Fibroblast of villous mesenchyme (primary cell): ENCODE results near the gene INHBC. TPM values are rescaled to one million over a fixed set of nuclear protein-coding genes. Genes with fewer than 3 reads are reported as not detected.

ENCODE experiments used
- DNase-seq: peaks from one replicate; pipeline ENCODE4 v3.0.0-alpha.2; 2010; ENCODE audit warnings: low read depth
- H3K4me3 ChIP-seq: 2 replicates; pipeline ENCODE4 v1.5.1; 2011; ENCODE audit warnings: low read depth, mild to moderate bottlenecking, low read length
- total RNA-seq: library from RNA; depleted of rRNA; stranded (reverse); fragments of >200 nt; gene quantifications from 2 replicates; pipeline ENCODE4 v1.2.3, GENCODE V29; 2012
- TF ChIP-seq, protein P1 (sequence below): IDR thresholded peaks from 2 replicates; pipeline ENCODE4 v1.5.1; 2012; ENCODE audit warnings: low read depth, mild to moderate bottlenecking, low read length; ENCODE audit not compliant: insufficient read depth

INHBC gene
- total RNA-seq, 1 donor: not detected

DNA sequence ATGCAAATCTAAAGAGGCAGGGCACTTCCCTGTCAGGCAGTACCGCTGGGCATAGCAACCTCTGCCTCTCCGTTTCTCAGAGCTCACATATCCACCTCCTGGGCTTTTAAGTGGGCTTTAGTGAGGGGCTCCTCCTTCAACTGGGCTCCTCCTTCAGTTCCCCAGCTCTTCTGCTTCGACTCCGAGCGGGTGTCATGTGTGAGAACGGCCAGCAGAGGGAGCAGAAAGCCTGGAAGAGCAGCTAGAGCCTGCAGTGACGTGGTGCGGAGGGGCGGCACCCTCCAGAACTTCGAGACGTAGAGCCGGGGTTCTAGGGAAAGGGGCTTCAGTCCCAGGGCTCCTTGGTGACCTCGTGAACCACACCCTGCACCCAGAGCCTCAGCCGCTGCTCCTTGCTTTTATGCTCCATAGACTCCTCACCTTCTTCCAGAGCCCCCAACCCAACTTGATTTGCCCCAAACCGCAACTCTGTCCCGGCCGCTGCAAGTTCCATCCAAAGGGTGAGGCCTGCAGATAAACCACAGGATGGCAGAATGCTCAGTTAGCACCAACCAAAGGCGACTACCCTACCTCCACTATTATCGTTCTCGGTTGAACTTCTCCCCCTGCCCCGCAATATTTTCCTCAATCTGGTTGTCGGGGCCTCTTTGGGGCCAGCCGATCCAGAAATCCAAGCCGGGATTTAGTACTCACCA is 24.6 kb downstream of the INHBC start:
- TF ChIP-seq, protein P1, sequence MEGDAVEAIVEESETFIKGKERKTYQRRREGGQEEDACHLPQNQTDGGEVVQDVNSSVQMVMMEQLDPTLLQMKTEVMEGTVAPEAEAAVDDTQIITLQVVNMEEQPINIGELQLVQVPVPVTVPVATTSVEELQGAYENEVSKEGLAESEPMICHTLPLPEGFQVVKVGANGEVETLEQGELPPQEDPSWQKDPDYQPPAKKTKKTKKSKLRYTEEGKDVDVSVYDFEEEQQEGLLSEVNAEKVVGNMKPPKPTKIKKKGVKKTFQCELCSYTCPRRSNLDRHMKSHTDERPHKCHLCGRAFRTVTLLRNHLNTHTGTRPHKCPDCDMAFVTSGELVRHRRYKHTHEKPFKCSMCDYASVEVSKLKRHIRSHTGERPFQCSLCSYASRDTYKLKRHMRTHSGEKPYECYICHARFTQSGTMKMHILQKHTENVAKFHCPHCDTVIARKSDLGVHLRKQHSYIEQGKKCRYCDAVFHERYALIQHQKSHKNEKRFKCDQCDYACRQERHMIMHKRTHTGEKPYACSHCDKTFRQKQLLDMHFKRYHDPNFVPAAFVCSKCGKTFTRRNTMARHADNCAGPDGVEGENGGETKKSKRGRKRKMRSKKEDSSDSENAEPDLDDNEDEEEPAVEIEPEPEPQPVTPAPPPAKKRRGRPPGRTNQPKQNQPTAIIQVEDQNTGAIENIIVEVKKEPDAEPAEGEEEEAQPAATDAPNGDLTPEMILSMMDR: peak; percentile 83
- H3K4me3 ChIP-seq: peak overlapping the region; percentile 78
- peak; percentile 96 for DNase-seq

DNA sequence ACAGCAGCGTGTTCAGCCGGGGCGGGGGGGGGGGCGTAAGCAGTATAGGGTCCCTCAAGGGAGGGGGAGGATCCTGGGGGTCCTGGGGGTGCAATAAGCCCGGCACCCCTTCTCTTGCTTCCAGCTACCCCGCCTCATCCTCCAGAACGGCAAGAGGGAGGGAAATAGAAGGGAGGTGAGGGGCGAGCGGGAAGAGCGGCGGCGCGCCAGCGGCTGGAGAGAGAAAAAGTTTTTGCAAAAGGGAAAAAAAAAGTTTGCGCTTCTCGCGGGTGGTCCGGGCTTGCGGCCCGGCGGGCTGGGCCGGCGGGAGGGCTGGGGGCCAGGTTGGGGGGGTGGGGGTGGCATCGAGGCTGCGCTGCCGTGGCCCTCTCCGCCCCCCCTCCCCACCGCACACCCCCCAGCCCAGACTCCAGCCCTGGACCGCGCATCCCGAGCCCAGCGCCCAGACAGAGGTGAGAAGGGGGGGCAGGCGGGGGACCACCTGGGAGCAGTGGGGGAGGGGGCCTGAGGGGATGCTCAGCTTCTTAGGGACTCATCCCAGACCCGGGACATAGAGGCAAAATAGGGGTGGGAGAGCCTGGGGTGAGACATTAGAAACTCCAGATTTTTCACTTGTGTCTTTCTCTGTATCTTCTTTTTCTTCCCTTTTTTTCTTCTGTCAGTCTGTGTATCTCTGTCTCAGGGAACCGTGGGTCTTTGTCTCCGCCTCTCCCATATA is 25.3 kb downstream of the INHBC start, which contains the start of gene GLI1:
GLI1 (plus strand) TSS at position 36 of the 718 bp plus-strand sequence. CDS start 3,907 bp downstream, outside the sequence.
- no peak for DNase-seq
- TF ChIP-seq, protein P1: no peak
- peak within 1 kb of the TSS; percentile 78 for H3K4me3 ChIP-seq

GRCh38 chr12:57460468-57460784 is 25.8 kb downstream of the INHBC start:
- peak overlapping the region; percentile 78 for H3K4me3 ChIP-seq
- no peak for DNase-seq
- TF ChIP-seq, protein P1: no peak

- no peak for DNase-seq
- peak overlapping the region; percentile 78 for H3K4me3 ChIP-seq
- TF ChIP-seq, protein P1: no peak
These were observed 26.3 kb downstream of the INHBC start for GRCh38 chr12:57460841-57461275.

DNA sequence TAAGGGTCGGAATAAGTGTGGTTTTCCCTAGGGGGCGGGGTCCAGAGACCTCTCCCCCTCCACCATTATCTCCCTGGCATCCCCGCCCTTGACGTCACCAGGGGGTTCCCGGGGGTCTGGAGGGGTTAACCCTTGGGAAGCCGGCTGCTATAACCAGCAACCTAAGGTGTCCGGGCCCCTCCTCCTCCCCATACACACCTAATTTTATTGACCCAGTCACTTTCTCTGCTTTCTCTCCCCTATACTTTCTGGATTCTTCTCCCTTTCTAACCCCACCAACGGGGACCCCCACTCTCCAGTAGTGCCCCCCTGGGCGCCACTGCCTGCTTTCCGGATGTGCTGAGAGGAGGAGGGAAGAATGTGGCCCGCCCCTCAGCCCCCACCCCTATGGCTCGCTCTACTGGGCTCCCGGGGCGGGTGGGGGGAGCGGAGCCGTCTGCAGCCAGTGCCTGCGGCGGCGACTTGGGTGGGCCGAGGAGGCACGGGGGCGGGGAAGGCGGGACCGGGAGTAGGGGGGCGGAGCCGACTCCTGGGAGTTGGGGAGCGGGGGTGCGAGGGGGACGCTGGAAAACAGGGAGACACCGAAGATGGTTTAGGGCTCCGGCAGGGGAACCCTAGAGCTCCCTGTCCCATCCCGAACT is 26.8 kb downstream of the INHBC start:
- DNase-seq: peak; percentile 74
- TF ChIP-seq, protein P1: no peak
- H3K4me3 ChIP-seq: peak overlapping the region; percentile 78

GRCh38 chr12:57461917-57462250 is 27.3 kb downstream of the INHBC start:
- peak overlapping the region; percentile 78 for H3K4me3 ChIP-seq
- TF ChIP-seq, protein P1: no peak
- no peak for DNase-seq
